Activated T-cell treated with anti-CD3 and anti-CD28 coated beads, Interleukin-2, amount 50 U/mL, for 48 hours (primary cell): ENCODE data around the gene PBX3.

Experiments
- DNase-seq, 2 experiments: peaks; one replicate each; pipeline ENCODE4 v3.0.0-alpha.2; 2020

Gene PBX3

GRCh38 chr9:126000731-126001580, 253.8 kb downstream of the PBX3 start:
- no peak for DNase-seq

- no peak for DNase-seq
Observed at GRCh38 chr9:126001581-126002225, 254.5 kb downstream of the PBX3 start.

- DNase-seq = no peak
Observed at GRCh38 chr9:126002476-126003350, 255.5 kb downstream of the PBX3 start.

- DNase-seq = peak in 1 of 2 experiments; percentile 22
Observed at GRCh38 chr9:126009047-126009446, 261.9 kb downstream of the PBX3 start.

GRCh38 chr9:126014726-126015125, 267.6 kb downstream of the PBX3 start:
- no peak for DNase-seq

- DNase-seq = no peak
Observed at GRCh38 chr9:126015424-126015823, 268.3 kb downstream of the PBX3 start.

- no peak for DNase-seq
Observed at GRCh38 chr9:126016579-126017290, 269.6 kb downstream of the PBX3 start.
